WTC11 (cell line): ENCODE measurements around the gene SDK2.

Experiments
- ATF3 ChIP-seq: sonication (generic); formaldehyde crosslinking; conservative IDR thresholded peaks from 2 replicates; pipeline ENCODE4 v1.8.1; 2022; ENCODE audit warnings: mild to moderate bottlenecking, missing genetic modification reagents
- CTCF ChIP-seq: fragments of 200-600 bp; IDR thresholded peaks from 2 replicates; pipeline ENCODE4 v1.8.0; 2022; ENCODE audit warnings: antibody characterized with exemption
- E2F1 ChIP-seq: sonication (generic); formaldehyde crosslinking; IDR thresholded peaks from 2 replicates; pipeline ENCODE4 v1.8.0; 2022; ENCODE audit warnings: mild to moderate bottlenecking, missing genetic modification reagents
- NR2C2 ChIP-seq: sonication (generic); formaldehyde crosslinking; IDR thresholded peaks from 2 replicates; pipeline ENCODE4 v1.8.0; 2022; ENCODE audit warnings: mild to moderate bottlenecking, missing genetic modification reagents
- PRDM15 ChIP-seq: sonication (generic); formaldehyde crosslinking; IDR thresholded peaks from 2 replicates; pipeline ENCODE4 v1.8.0; 2022; ENCODE audit warnings: missing genetic modification reagents
- PREB ChIP-seq: sonication (generic); formaldehyde crosslinking; IDR thresholded peaks from 2 replicates; pipeline ENCODE4 v1.8.1; 2022; ENCODE audit warnings: mild to moderate bottlenecking, missing genetic modification reagents, moderate library complexity, borderline replicate concordance
- TEAD1 ChIP-seq: sonication (generic); formaldehyde crosslinking; IDR thresholded peaks from 2 replicates; pipeline ENCODE4 v1.8.0; 2022; ENCODE audit warnings: mild to moderate bottlenecking, missing genetic modification reagents
- ZBTB43 ChIP-seq: sonication (generic); formaldehyde crosslinking; IDR thresholded peaks from 2 replicates; pipeline ENCODE4 v1.8.1; 2023; ENCODE audit warnings: mild to moderate bottlenecking, missing genetic modification reagents
- ZNF263 ChIP-seq: sonication (generic); formaldehyde crosslinking; IDR thresholded peaks from 2 replicates; pipeline ENCODE4 v1.8.1; 2022; ENCODE audit warnings: low read depth, mild to moderate bottlenecking, moderate library complexity, missing genetic modification reagents
- ZNF416 ChIP-seq: fragments of 250-450 bp; sonication (Bioruptor Pico); IDR thresholded peaks from 2 replicates; pipeline ENCODE4 v1.9.0; 2021; ENCODE audit warnings: mild to moderate bottlenecking, inconsistent platforms

GRCh38 chr17:73588891-73589290, 55.4 kb downstream of the SDK2 start:
- TF ChIP-seq CTCF = no peak
- no peak for TF ChIP-seq PREB (CRISPR knock-in tag)
- TF ChIP-seq ZNF416 (CRISPR knock-in tag) = no peak
- TF ChIP-seq NR2C2 = no peak
- no peak for TF ChIP-seq PRDM15
- no peak for TF ChIP-seq ATF3 (CRISPR knock-in tag)
- TF ChIP-seq E2F1 (CRISPR knock-in tag) = no peak
- no peak for TF ChIP-seq ZNF263 (CRISPR knock-in tag)
- TF ChIP-seq TEAD1 (CRISPR knock-in tag) = no peak
- no peak for TF ChIP-seq ZBTB43
